Measurements from ENCODE around the gene TCF7L1.

- TF ChIP-seq EP300 (IDR thresholded peaks at IDR 0.05; ENCODE audit: borderline replicate concordance) (peak; percentile 11; the same call in 1 of the 2 replicates), USF1 (IDR thresholded peaks at IDR 0.05) (no peak; the same call in 1 of the 2 replicates)
Observed at GRCh38 chr2:85175369-85176299, 42.4 kb downstream of the TCF7L1 start.
